Measurements from ENCODE around the gene ERBB4.

The ERBB4 gene

DNA sequence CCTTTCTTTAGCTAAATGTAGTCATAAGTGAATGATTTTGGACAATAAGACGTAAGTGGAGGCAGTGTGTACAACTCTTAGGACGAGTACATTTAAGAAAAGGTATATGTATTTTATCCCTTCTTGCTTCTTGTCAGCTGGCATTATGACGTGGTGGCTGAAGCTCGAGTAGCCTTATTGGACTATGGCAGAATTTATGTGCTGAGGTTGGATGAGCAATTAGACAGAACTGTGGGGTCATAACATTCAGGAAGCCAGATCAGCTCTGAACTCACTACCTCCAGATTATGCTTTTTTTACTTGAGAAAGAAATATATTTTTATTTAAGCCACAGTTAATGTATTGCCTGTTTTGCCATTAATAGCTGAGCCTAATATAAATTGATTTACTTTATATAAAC lies 661.5 kb downstream of the ERBB4 start:
- Mint-ChIP-seq H3K4me1 (no peaks in the 10 kb centered on the region), H3K36me3 (no peaks in the 10 kb centered on the region), H3K27ac (no peak overlapping the region), H3K4me3 (no peak overlapping the region), H3K9me3 (peaks cover 2% of the 10 kb centered on the region), H3K27me3 (no peaks in the 10 kb centered on the region)
- CTCF ChIA-PET, result no interaction called here
- no peak for DNase-seq

DNA sequence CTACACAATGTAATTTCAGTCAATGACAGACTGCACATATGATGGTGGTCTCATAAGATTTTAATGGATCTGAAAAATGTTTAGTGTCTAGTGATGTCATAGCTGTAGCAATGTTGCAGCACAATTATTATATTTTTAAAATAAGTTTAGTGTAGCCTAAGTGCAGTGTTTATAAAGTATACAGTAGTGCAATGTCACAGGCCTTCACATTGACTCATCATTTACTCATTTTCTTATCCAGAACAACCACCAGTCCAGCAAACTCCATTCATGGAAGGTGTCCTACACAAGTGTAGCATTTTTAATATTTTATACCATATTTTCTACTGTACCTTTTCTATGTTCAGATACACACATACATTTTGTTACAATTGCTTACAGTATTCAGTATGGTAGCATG lies 663.1 kb downstream of the ERBB4 start:
- Mint-ChIP-seq H3K4me1 (no peaks in the 10 kb centered on the region), H3K4me3 (no peak overlapping the region), H3K27ac (no peak overlapping the region), H3K9me3 (no peaks in the 10 kb centered on the region), H3K27me3 (no peaks in the 10 kb centered on the region), H3K36me3 (no peaks in the 10 kb centered on the region)
- CTCF ChIA-PET, result no interaction called here
- no peak for DNase-seq

DNA sequence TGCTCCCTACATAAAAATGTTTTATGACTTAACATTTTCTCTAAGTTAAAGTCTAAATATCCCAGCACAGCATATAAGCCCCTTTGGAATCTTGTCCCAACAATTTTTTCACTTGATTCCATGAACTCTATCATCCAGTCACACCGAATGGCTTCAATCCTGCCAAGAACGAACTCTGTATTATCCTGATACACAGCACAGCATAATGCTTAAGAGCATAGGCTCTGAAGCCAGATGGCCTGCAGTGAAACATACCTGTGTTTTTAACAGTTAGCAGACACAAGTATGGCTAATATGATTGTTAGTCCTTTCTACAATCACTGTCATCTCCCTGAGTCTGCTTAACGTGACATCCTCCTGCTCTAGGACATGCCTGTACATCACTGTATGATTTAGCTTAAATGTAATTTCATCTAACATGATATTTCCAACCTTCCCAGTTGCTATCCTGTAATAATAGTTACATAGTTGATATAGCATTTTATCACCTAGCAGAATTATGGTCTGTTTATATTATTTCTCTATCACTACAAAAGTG lies 669.5 kb downstream of the ERBB4 start:
- Mint-ChIP-seq H3K36me3 (no peaks in the 10 kb centered on the region), H3K4me3 (no peak overlapping the region), H3K4me1 (no peaks in the 10 kb centered on the region), H3K27ac (no peak overlapping the region), H3K27me3 (no peaks in the 10 kb centered on the region), H3K9me3 (peaks cover 5% of the 10 kb centered on the region)
- no peak for DNase-seq
- CTCF ChIA-PET, result no interaction called here

DNA sequence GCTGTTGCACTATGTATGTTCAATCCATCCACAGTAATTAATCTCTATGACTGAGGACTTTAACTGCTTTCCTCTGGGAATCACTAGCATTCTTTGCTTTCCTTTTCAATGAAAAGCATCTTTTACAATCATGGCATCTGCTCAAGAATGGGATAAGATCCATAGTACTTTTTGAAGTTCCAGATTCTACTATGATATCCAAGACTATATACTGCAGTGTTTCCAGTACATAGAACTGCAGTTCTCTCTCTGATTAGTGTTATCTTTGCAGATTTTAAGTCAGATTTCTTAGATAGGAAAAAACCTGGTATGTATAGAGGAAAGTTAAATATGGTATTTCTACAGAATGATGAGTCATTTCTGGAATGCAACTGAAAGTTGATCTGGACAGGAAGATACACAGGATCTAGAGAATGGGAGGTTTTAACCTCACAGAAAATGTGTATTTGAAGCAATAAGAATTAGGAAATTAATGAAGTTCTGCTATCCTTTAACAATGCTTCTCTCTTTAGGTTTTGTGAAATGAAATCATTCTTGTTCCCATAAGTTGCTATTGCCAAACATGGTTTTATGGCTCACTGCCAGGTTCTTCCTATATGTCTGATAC lies 670.7 kb downstream of the ERBB4 start:
- Mint-ChIP-seq H3K27ac (no peak overlapping the region), H3K4me3 (no peak overlapping the region)

DNA sequence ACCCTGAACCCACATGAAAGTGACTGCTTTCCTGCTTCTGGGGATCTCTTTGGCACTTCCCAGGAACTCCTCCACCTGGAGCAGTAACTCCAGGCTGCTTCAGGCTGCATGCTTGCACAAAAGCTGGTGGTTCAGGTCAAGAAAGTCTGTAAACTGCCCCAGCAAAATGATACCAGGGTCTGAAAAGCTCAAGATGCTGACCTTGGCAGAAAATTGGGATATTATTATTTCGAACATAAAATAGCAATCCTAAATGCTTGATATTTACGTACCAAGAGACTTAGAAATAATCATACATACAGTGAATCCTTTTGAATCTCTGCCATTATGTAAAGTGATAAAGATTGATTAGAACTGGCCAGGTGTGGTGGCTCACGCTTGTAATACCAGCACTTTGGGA lies 674.3 kb downstream of the ERBB4 start:
- Mint-ChIP-seq H3K36me3 (no peaks in the 10 kb centered on the region), H3K9me3 (peaks cover 12% of the 10 kb centered on the region), H3K27ac (no peak overlapping the region), H3K4me3 (no peak overlapping the region), H3K27me3 (no peaks in the 10 kb centered on the region), H3K4me1 (no peaks in the 10 kb centered on the region)
- CTCF ChIA-PET, result no interaction called here
- DNase-seq, result no peak

More for the DNA sequence above, 670.7 kb downstream of the ERBB4 start:
- Mint-ChIP-seq H3K36me3 (no peaks in the 10 kb centered on the region), H3K9me3 (peaks cover 9% of the 10 kb centered on the region), H3K27me3 (no peaks in the 10 kb centered on the region), H3K4me1 (no peaks in the 10 kb centered on the region)
- CTCF ChIA-PET, result no interaction called here
- no peak for DNase-seq

DNA sequence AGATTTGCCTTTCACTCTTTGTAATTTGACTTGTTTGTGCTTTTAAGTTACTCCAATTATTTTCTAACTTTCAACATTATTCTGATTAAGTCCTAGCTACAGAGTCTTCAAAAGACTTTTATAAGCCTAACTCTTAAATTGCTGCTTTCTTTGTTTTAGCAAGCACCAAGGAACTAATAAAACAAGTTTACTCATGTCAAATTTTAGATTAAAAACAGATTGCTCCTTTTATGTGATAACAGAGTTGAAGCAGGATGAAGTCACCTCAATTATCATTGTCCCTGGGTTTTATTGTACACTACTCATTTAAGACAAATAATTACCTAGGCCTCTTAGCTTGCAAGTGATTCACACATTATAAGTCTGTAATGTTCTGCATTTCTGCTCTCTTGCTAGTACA lies 678.4 kb downstream of the ERBB4 start:
- no peak overlapping the region for H3K4me3 Mint-ChIP-seq
- no peaks in the 10 kb centered on the region for H3K4me1 Mint-ChIP-seq
- peaks cover 10% of the 10 kb centered on the region for H3K9me3 Mint-ChIP-seq
- no peak for DNase-seq
- CTCF ChIA-PET, result no interaction called here
- H3K27ac Mint-ChIP-seq, result no peak overlapping the region
- no peaks in the 10 kb centered on the region for H3K27me3 Mint-ChIP-seq
- no peaks in the 10 kb centered on the region for H3K36me3 Mint-ChIP-seq

DNA sequence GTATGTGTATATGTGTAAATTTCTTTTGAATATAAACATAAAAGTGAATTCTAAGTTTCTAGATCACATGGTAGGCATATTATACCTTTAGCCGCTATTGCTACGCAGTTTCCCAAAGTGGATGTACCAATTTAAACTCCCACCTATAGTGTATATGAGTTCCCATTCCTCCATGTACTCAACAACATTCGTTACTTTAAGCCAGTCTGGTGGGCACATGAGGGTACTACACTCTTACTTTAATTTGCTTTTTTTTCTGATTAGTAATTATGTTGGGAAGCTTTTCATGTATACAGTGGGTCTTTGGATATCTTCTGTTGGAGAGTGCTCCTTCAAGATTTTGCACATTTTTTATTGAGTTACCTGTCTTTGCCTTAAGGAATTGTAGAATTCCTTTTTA lies 683.8 kb downstream of the ERBB4 start:
- H3K4me3 Mint-ChIP-seq, result no peak overlapping the region
- H3K9me3 Mint-ChIP-seq, result no peaks in the 10 kb centered on the region
- CTCF ChIA-PET, result no interaction called here
- no peaks in the 10 kb centered on the region for H3K36me3 Mint-ChIP-seq
- no peaks in the 10 kb centered on the region for H3K4me1 Mint-ChIP-seq
- H3K27ac Mint-ChIP-seq, result no peak overlapping the region
- DNase-seq, result no peak
- no peaks in the 10 kb centered on the region for H3K27me3 Mint-ChIP-seq

DNA sequence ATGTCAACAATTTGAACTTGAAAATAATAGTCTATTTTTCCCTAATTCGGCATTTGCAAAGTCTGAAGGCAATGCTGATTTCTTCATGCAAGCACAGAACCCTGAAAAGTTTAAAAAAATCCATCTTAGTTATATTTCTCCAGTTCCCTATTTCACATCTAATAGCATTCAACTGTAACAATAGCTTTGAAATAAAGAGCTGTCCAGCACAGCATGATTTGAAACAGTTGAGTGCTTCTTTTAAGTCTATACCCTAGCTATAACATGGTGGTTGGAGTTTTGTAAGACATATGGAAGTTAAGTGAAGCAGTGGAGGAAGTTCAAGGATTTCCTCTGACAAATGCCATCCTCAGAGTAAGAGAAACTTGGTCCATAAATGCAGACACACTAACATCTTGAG lies 691.9 kb downstream of the ERBB4 start:
- H3K27me3 Mint-ChIP-seq, result no peaks in the 10 kb centered on the region
- H3K36me3 Mint-ChIP-seq, result no peaks in the 10 kb centered on the region
- no peak overlapping the region for H3K4me3 Mint-ChIP-seq
- H3K27ac Mint-ChIP-seq, result no peak overlapping the region
- no peak for DNase-seq
- CTCF ChIA-PET, result no interaction called here
- H3K4me1 Mint-ChIP-seq, result no peaks in the 10 kb centered on the region
- H3K9me3 Mint-ChIP-seq, result no peaks in the 10 kb centered on the region

DNA sequence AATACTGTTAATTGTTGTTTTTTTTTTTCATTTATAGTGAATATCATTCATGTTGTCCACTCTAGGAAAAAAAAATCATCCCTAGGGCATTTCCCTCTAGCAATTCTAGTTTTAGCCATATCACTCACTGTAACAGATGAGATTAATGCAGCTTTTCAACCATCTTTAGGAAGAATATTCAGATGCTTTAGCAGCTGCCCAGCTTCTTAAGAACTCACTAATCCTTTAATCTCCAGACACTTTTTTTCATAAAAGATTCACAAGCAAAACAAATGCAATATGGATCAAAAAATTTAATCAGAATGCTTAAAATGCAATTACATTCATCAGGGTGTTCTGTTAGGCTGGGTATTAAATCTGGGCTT lies 692.6 kb downstream of the ERBB4 start:
- CTCF ChIA-PET, result no interaction called here
- no peak overlapping the region for H3K4me3 Mint-ChIP-seq
- no peaks in the 10 kb centered on the region for H3K27me3 Mint-ChIP-seq
- H3K36me3 Mint-ChIP-seq, result no peaks in the 10 kb centered on the region
- no peak overlapping the region for H3K27ac Mint-ChIP-seq
- H3K9me3 Mint-ChIP-seq, result no peaks in the 10 kb centered on the region
- no peaks in the 10 kb centered on the region for H3K4me1 Mint-ChIP-seq
- no peak for DNase-seq

DNA sequence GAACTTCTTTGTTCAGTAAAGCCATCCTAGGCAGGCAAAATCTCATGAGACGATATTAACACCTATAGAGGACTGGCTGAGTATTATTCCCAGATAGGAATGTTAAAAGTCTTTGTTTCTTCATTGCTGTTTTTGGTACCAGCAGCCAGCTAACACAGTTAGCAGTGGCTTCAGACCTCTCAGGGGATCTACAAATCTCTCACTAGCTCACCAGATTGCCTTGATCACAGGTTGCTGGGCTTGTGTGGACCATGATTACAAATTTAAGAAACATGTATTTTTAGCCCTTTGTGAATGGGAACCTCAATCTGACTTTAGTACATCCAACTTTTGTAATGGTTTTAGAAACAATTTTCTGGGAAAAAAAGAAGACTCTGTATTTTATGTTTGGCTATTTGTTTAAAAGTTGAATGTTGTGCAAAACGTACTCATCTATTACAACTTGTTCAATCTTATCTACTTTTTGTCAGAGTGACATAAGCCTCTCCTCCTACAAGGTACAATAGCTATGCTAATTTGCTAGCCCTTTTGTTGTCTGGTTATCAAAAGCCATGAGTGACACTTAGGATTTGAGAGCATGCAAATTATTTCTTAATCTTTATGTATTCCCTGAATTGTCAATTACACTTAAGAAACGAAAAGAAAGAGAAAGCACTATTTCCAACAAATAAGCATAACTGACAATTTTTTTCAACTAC lies 693.1 kb downstream of the ERBB4 start:
- no peaks in the 10 kb centered on the region for H3K36me3 Mint-ChIP-seq
- CTCF ChIA-PET, result no interaction called here
- no peaks in the 10 kb centered on the region for H3K27me3 Mint-ChIP-seq
- no peak overlapping the region for H3K4me3 Mint-ChIP-seq
- no peak for DNase-seq
- H3K27ac Mint-ChIP-seq, result no peak overlapping the region
- no peaks in the 10 kb centered on the region for H3K4me1 Mint-ChIP-seq
- H3K9me3 Mint-ChIP-seq, result no peaks in the 10 kb centered on the region

DNA sequence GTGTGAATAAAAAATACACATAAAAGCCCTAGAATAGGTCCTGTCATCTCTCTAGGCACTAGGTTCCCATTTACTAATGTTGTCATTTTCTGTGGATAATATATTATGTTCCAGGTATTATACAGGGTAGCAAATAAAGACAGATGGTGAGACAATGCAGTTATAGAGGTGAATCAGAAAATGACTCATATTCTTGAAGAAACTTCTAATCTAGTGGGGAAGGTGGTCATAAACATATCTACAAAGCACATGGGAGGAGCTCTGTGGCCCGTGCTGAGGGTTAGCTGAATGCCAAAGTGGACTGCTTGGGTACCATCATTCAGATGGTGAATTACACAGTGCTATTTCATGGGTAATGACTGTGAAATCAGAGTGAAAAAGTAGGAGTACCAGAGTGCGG lies 700.9 kb downstream of the ERBB4 start:
- H3K4me3 Mint-ChIP-seq, result no peak overlapping the region
- CTCF ChIA-PET, result interaction anchor here (0.7 kb wide), 1 partner anchor 21 kb away, joined by 3 read pairs; no protein-coding TSS in a partner anchor
- no peaks in the 10 kb centered on the region for H3K36me3 Mint-ChIP-seq
- no peaks in the 10 kb centered on the region for H3K9me3 Mint-ChIP-seq
- H3K4me1 Mint-ChIP-seq, result no peaks in the 10 kb centered on the region
- no peak for DNase-seq
- no peak overlapping the region for H3K27ac Mint-ChIP-seq
- no peaks in the 10 kb centered on the region for H3K27me3 Mint-ChIP-seq

DNA sequence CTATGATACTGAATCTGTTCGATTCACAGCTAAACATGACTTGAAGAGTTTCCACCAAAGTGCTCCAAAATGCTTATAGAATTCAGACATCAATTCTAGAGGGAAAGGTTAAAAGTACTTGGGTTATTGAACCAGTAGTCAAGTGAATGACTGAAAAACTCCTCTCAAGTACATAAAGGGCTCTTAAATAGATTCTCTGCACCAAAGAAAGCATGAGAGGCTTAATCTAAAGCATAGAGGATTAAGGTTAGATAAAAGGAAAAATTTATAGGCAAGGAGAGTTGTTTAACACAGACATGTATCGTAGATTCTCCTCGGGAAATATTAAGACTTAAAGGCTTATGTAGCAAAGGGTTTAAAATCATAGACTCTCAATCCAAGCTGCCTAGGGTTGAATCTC lies 701.4 kb downstream of the ERBB4 start:
- Mint-ChIP-seq H3K36me3 (no peaks in the 10 kb centered on the region), H3K4me1 (no peaks in the 10 kb centered on the region), H3K27ac (no peak overlapping the region), H3K4me3 (no peak overlapping the region), H3K9me3 (no peaks in the 10 kb centered on the region), H3K27me3 (no peaks in the 10 kb centered on the region)
- CTCF ChIA-PET, result no interaction called here
- DNase-seq, result no peak

DNA sequence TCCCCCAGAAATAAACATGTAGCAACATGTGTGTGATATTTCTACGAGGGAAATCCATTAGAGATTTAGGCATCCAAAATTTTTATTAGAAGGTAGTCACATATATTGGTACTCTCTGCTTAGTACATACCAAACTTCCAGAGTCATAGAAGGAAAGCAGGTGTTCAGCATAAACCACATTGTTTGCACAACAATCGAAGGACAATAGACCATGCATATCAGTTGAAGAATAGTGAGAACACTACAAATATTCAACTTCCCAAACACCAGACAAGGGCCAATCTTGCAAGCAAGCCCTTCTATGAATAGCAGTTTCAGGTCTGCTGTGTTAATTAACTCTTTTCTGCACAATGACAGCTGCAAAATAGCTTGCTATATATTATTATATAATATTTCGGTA lies 702.2 kb downstream of the ERBB4 start:
- Mint-ChIP-seq H3K27ac (no peak overlapping the region), H3K9me3 (no peaks in the 10 kb centered on the region), H3K4me3 (no peak overlapping the region), H3K27me3 (no peaks in the 10 kb centered on the region), H3K36me3 (no peaks in the 10 kb centered on the region), H3K4me1 (no peaks in the 10 kb centered on the region)
- CTCF ChIA-PET, result no interaction called here
- DNase-seq, result no peak

DNA sequence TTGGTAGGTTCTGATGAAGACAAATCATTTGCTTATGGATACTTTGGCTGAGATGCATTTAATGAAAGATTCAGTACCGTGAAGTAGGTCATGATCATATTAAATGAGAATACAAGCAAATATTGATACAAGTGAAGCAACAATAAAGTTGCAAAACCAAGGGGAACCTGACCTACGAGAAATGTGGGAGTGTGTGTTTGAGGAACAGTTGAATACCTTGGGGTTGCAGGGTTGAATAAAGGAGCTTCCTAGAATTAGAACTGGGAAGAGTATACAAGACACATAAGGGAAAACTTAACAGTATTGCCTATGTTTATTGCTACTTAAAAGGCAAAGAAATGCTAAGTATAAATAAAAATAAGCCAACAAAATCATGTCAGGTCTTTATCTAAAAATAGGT lies 702.9 kb downstream of the ERBB4 start:
- Mint-ChIP-seq H3K27me3 (no peaks in the 10 kb centered on the region), H3K9me3 (no peaks in the 10 kb centered on the region), H3K27ac (no peak overlapping the region), H3K36me3 (no peaks in the 10 kb centered on the region), H3K4me3 (no peak overlapping the region), H3K4me1 (no peaks in the 10 kb centered on the region)
- DNase-seq, result no peak
- CTCF ChIA-PET, result no interaction called here

DNA sequence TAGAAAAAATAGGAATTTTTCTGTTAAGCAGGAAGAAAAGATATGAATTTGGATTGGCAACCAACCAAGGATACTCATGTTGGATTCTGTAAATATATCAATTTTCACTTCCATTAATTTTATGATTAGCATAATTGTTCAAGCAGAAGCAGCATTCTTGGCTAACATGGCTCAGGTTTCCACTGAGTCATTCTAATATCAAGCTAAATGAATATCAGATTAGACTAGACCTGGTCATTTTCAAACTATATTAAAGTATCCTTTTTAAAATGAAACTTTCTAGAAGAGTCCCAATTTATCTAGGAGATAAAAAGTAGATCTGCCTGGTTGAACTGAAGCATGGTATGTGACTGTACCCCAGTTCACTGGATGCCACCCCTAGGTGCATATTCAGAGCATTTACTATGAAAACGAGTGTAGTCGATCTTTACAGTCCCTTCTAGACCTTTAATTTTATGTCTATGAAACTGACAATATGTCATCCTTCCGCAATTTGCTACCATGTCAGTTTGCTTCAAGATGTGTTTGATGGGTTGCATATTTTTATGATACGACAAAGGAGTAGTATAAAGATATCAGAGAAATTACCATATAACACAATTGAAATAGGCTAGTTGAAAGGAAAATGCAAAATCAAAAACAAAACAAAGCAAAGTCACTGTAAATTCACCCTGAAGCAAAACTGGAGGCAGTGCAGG lies 704.9 kb downstream of the ERBB4 start:
- no peak for DNase-seq
- CTCF ChIA-PET, result no interaction called here
- Mint-ChIP-seq H3K36me3 (no peaks in the 10 kb centered on the region), H3K27ac (peak overlapping the region; percentile 24), H3K9me3 (no peaks in the 10 kb centered on the region), H3K27me3 (no peaks in the 10 kb centered on the region), H3K4me1 (no peaks in the 10 kb centered on the region), H3K4me3 (no peak overlapping the region)

Data from activated naive CD4-positive, alpha-beta T cell treated with anti-CD3 and anti-CD28 coated beads, Interleukin-2, amount 10 ng/mL, durations not matched to agents 7 days and 5 days (primary cell).